Measurements from ENCODE around the gene MERTK. TPM values are rescaled to one million over a fixed set of nuclear protein-coding genes. Genes with fewer than 3 reads are reported as not detected.

MERTK gene
- total RNA-seq, 1 donor from 2014 or later: 1.5 TPM

DNA sequence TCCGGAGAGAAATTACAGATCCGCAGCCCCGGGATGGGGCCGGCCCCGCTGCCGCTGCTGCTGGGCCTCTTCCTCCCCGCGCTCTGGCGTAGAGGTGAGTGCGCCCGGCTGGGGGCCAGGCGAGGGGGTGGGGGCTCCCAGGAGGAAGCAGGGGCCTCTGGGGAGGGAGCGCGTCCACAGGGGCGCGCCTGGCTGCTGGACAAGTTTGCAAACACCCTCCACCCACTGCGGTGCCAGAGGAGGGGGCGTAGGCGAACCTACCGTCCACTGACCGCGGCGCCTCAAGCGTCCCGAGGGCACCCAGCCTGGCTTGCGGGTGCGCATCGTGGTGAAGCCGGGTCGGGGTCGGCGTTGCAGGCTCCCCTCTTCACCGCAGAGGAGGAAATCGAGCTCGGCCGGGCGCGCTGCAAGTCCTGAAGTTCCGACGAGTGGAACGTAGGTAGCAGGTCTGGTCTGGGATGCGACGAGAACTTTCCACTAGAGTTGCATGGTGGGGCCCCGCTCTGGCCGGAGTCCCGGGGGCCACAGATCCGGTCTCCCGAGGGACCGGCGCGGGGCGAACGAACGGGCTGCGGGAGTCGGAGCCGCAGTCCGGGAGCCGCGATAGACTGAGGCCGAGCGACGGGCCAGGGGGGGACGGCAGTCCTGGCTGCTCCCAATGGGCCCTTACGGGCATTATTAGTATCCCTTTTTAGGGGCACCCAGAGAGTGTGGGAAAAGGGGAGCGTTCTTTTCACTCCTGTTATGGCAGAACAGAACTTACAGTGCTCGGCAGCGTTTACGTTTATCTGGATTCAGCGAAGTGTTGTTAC lies 502 bp downstream of the MERTK start:
- H3K36me3 Mint-ChIP-seq (ENCODE audit: unreplicated experiment): no peaks in the 10 kb centered on the region
- H3K4me1 Mint-ChIP-seq (ENCODE audit: unreplicated experiment): peaks cover 20% of the 10 kb centered on the region
- no peaks in the 10 kb centered on the region for H3K9me3 Mint-ChIP-seq (ENCODE audit: unreplicated experiment)
- no peak for DNase-seq (ENCODE audit: extremely low spot score, unreplicated experiment)
- peaks cover 25% of the 10 kb centered on the region for H3K27me3 Mint-ChIP-seq (ENCODE audit: unreplicated experiment)
- H3K4me3 Mint-ChIP-seq (ENCODE audit: unreplicated experiment): peak overlapping the region; percentile 70
- no peak overlapping the region for H3K27ac Mint-ChIP-seq (ENCODE audit: unreplicated experiment)
- no peak for TF ChIP-seq CTCF (IDR thresholded peaks at IDR 0.05)

DNA sequence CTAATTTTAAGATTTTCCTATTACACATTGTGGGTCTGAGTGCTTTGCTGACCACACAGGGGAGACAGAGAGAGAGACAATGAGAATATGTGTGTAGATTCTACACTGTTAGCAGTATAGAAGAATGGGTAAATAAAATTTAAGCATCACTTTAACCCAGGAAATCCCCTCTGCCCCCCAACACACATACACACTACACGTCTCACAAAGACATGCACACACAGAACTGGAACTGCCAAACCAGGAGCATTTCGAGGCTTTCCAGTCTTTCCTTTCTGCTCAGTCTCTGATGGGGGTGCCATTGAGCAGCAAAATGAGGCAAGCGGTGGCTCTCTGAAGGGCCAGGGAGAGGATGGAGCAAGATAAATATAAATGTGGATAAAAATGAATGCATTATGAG lies 2.5 kb downstream of the MERTK start:
- H3K27ac Mint-ChIP-seq (ENCODE audit: unreplicated experiment): no peak overlapping the region
- peak; percentile 50 for TF ChIP-seq CTCF (IDR thresholded peaks at IDR 0.05)
- peaks cover 24% of the 10 kb centered on the region for H3K27me3 Mint-ChIP-seq (ENCODE audit: unreplicated experiment)
- no peaks in the 10 kb centered on the region for H3K9me3 Mint-ChIP-seq (ENCODE audit: unreplicated experiment)
- peak; percentile 36 for DNase-seq (ENCODE audit: extremely low spot score, unreplicated experiment)
- peaks cover 20% of the 10 kb centered on the region for H3K4me1 Mint-ChIP-seq (ENCODE audit: unreplicated experiment)
- H3K36me3 Mint-ChIP-seq (ENCODE audit: unreplicated experiment): no peaks in the 10 kb centered on the region
- no peak overlapping the region for H3K4me3 Mint-ChIP-seq (ENCODE audit: unreplicated experiment)

GRCh38 chr2:111903516-111903915 lies 5.1 kb downstream of the MERTK start:
- H3K9me3 Mint-ChIP-seq (ENCODE audit: unreplicated experiment): no peaks in the 10 kb centered on the region
- H3K27me3 Mint-ChIP-seq (ENCODE audit: unreplicated experiment): peaks cover 26% of the 10 kb centered on the region
- no peaks in the 10 kb centered on the region for H3K36me3 Mint-ChIP-seq (ENCODE audit: unreplicated experiment)
- TF ChIP-seq CTCF (IDR thresholded peaks at IDR 0.05): no peak
- no peak overlapping the region for H3K27ac Mint-ChIP-seq (ENCODE audit: unreplicated experiment)
- no peak for DNase-seq (ENCODE audit: extremely low spot score, unreplicated experiment)
- H3K4me1 Mint-ChIP-seq (ENCODE audit: unreplicated experiment): peaks cover 24% of the 10 kb centered on the region
- no peak overlapping the region for H3K4me3 Mint-ChIP-seq (ENCODE audit: unreplicated experiment)

- peaks cover 27% of the 10 kb centered on the region for H3K27me3 Mint-ChIP-seq (ENCODE audit: unreplicated experiment)
These were observed 5.6 kb downstream of the MERTK start for GRCh38 chr2:111903930-111904439.

More at GRCh38 chr2:111903930-111904439, 5.6 kb downstream of the MERTK start:
- no peak for TF ChIP-seq CTCF (IDR thresholded peaks at IDR 0.05)
- peaks cover 24% of the 10 kb centered on the region for H3K4me1 Mint-ChIP-seq (ENCODE audit: unreplicated experiment)
- H3K27ac Mint-ChIP-seq (ENCODE audit: unreplicated experiment): no peak overlapping the region
- H3K36me3 Mint-ChIP-seq (ENCODE audit: unreplicated experiment): no peaks in the 10 kb centered on the region
- H3K4me3 Mint-ChIP-seq (ENCODE audit: unreplicated experiment): no peak overlapping the region
- DNase-seq (ENCODE audit: extremely low spot score, unreplicated experiment): no peak
- no peaks in the 10 kb centered on the region for H3K9me3 Mint-ChIP-seq (ENCODE audit: unreplicated experiment)

Data from osteocyte (in vitro differentiated cells).